PFSK-1 (cell line): Measurements from ENCODE around the gene SIGLEC1.

Experiments
- FOXP2 ChIP-seq: optimal IDR thresholded peaks from 2 replicates; pipeline ENCODE3; 2011; ENCODE audit warnings: borderline replicate concordance, control low read depth, inconsistent platforms; ENCODE audit not compliant: insufficient read depth; ENCODE audit errors: extremely low read length, extremely low read depth
- POLR2AphosphoS5 ChIP-seq: IDR thresholded peaks from 2 replicates; pipeline ENCODE4 v1.6.1; 2012; ENCODE audit warnings: low read depth, mild to moderate bottlenecking, control low read depth, low read length, moderate library complexity
- SIN3A ChIP-seq: IDR thresholded peaks from 2 replicates; pipeline ENCODE4 v1.6.1; 2012; ENCODE audit warnings: mild to moderate bottlenecking, low read length, moderate library complexity, borderline replicate concordance; ENCODE audit not compliant: insufficient read depth
- TAF1 ChIP-seq: IDR thresholded peaks from 2 replicates; pipeline ENCODE4 v1.6.1; 2012; ENCODE audit warnings: low read length, control low read depth, borderline replicate concordance; ENCODE audit not compliant: insufficient read depth
- TF ChIP-seq, protein P1 (sequence below), 2 experiments: IDR thresholded peaks; 2 replicates each; pipeline versions ENCODE4 v1.6.1 to v1.8.0; 2011 to 2012; ENCODE audit warnings: low read depth in 2 of 2, low read length in 2 of 2, control low read depth in 1 of 2, inconsistent platforms in 1 of 2, mild to moderate bottlenecking in 1 of 2, moderate library complexity in 1 of 2; ENCODE audit not compliant: insufficient read depth in 1 of 2

The SIGLEC1 gene

DNA sequence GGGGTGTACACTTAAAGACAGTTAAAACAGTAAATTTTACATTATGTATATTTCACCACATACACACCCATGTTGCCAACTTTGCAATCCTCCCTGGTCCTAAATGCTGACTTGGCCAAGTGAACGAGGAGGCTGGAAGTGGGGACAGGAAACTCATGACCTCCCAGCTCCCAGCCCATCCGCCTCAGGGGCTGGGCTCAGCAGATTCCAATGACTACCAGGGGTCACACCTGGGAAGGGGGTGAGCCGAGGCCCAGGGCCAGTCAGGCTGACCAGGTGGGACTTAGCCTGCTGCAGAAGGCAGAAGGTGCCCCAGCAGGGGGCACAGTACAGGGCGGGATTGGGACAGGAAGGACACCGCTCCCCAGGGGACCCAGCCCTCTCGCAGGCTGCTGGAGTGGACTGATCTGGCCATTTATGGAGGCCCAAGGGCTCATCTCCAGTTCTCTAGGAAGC, 2.4 kb downstream of the SIGLEC1 start:
- TF ChIP-seq POLR2AphosphoS5 (no peak), SIN3A (no peak), TAF1 (no peak), FOXP2 (no peak)
- TF ChIP-seq, protein P1, sequence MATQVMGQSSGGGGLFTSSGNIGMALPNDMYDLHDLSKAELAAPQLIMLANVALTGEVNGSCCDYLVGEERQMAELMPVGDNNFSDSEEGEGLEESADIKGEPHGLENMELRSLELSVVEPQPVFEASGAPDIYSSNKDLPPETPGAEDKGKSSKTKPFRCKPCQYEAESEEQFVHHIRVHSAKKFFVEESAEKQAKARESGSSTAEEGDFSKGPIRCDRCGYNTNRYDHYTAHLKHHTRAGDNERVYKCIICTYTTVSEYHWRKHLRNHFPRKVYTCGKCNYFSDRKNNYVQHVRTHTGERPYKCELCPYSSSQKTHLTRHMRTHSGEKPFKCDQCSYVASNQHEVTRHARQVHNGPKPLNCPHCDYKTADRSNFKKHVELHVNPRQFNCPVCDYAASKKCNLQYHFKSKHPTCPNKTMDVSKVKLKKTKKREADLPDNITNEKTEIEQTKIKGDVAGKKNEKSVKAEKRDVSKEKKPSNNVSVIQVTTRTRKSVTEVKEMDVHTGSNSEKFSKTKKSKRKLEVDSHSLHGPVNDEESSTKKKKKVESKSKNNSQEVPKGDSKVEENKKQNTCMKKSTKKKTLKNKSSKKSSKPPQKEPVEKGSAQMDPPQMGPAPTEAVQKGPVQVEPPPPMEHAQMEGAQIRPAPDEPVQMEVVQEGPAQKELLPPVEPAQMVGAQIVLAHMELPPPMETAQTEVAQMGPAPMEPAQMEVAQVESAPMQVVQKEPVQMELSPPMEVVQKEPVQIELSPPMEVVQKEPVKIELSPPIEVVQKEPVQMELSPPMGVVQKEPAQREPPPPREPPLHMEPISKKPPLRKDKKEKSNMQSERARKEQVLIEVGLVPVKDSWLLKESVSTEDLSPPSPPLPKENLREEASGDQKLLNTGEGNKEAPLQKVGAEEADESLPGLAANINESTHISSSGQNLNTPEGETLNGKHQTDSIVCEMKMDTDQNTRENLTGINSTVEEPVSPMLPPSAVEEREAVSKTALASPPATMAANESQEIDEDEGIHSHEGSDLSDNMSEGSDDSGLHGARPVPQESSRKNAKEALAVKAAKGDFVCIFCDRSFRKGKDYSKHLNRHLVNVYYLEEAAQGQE (IDR thresholded peaks at IDR 0.05; ENCODE audit: insufficient read depth in 1 of 2, low read depth in 2 of 2, low read length in 2 of 2), result no peak

DNA sequence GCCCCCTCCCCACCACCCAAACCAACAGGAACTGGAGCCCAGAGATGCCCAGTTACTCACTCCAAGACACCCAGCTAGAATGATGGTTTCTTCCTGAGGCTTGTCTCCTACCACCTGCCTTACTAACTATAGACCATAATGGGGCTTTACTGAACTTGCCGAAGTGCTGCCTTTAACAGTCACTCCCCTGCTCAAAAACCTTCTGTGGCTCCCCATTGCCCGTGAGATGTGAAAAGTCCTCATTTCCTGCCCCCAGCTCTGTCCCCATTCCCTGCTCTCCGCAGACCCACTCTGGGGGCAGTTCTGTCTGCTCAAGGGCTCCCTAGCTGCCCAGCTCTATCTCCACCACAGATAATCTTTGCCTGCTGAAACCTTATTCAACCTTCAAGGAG, 4.9 kb downstream of the SIGLEC1 start:
- no peak for TF ChIP-seq FOXP2
- TF ChIP-seq SIN3A, result no peak
- TF ChIP-seq, protein P1 (IDR thresholded peaks at IDR 0.05; ENCODE audit: insufficient read depth in 1 of 2, low read depth in 2 of 2, low read length in 2 of 2), result no peak
- no peak for TF ChIP-seq POLR2AphosphoS5
- no peak for TF ChIP-seq TAF1

DNA sequence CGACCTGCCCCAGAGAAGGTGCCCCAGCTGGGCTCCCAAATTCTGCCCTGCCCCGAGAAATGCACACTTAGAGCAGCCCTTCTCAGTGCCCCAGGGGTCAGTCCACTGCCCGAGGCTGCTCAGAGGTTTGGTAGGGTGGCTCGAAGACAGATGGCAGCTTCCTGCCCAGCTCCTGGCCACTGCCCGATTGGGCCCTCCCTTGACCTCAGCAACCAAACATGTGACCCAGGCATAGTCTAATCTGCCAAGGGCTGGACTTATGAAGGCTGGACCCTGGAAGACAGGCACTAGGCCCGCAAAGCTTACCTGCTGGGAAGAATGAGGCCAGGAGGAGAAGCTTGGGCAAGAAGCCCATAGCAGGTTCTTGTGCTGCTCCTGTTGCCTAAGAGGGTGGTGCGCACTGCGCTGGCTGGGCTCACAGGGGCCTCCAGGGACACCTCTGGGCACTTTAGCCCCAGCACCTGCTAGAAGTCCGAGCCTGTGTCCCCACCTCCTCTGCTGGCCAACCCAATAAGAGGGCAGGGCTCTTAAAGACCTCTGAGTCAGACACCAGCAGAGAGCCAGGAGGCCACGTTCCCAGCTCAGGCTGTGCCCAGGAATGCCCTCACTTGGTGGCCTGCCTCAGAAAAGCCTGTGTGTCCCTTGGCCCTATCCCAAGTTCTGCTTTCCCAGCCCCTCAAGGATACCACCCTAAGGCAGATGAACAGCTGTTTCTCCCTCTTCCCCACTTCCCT, 5.5 kb downstream of the SIGLEC1 start:
- TF ChIP-seq TAF1 (no peak), FOXP2 (no peak), POLR2AphosphoS5 (no peak), SIN3A (no peak)
- TF ChIP-seq, protein P1 (IDR thresholded peaks at IDR 0.05; ENCODE audit: insufficient read depth in 1 of 2, low read depth in 2 of 2, low read length in 2 of 2), result no peak

GRCh38 chr20:3705970-3706739, 6.2 kb downstream of the SIGLEC1 start:
- TF ChIP-seq, protein P1 (IDR thresholded peaks at IDR 0.05; ENCODE audit: insufficient read depth in 1 of 2, low read depth in 2 of 2, low read length in 2 of 2), result no peak
- TF ChIP-seq FOXP2 (no peak), POLR2AphosphoS5 (no peak), TAF1 (no peak), SIN3A (no peak)
